ENCODE data around the gene JOSD2. TPM values are rescaled to one million over a fixed set of nuclear protein-coding genes. Genes with fewer than 3 reads are reported as not detected.

JOSD2 gene
- total and polyA plus RNA-seq, 9 of the 15 experiments (the other 6 are each of a cell fraction or from before 2014, with no cell fraction given) = 0.06 to 14.4 (median 3.1) TPM

- TF ChIP-seq PYGO2 (tag; IDR thresholded peaks at IDR 0.05) (no peak), MTA3 (IDR thresholded peaks at IDR 0.05; ENCODE audit: borderline replicate concordance) (no peak), RHOXF2B (CRISPR knock-in tag; conservative IDR thresholded peaks at IDR 0.05) (no peak), SAP30 (IDR thresholded peaks at IDR 0.05; ENCODE audit: borderline replicate concordance, insufficient read depth, low read depth, low read length, poor library complexity, severe bottlenecking) (no peak)
These were observed 31.9 kb downstream of the JOSD2 start (continued) for GRCh38 chr19:50478901-50479715.

- H3K9me1 ChIP-seq (ENCODE audit: control insufficient read depth, insufficient read depth, low read length) = no peaks in the 10 kb centered on the region
- in situ Hi-C loops (cut with MboI) = no loop called here
- H3K9me3 ChIP-seq (replicated peaks; ENCODE audit: control insufficient read depth, insufficient read depth, low read depth, low read length) = no peaks in the 10 kb centered on the region
- H3K27ac ChIP-seq (ENCODE audit: extremely low read depth, low read depth, low read length) = no peak overlapping the region
- H3K36me3 ChIP-seq (ENCODE audit: control insufficient read depth, insufficient read depth, low read length) = peaks cover 45% of the 10 kb centered on the region; the same call in 1 of the 3 replicates
- no TSS peak for BruUV-seq (replicated peaks)
- H3K27me3 ChIP-seq (ENCODE audit: control insufficient read depth in 2 of 2, insufficient read depth in 2 of 2, low read length in 2 of 2) = no peaks in the 10 kb centered on the region; a peak in 1 of 5 replicates
- H3K79me2 ChIP-seq (ENCODE audit: control insufficient read depth, insufficient read depth, low read length) = peaks cover 25% of the 10 kb centered on the region
- no peak overlapping the region for H3K4me3 ChIP-seq
- ChIA-PET CTCF (ENCODE audit: low intra/inter-chr PET ratio) (no interaction called here), POLR2A (interaction anchor here (0.6 to 0.9 kb wide), 4 partner anchors 8 to 102 kb away, joined by 3 to 5 read pairs (median 4); partner anchors contain the start of gene NR1H2)
- H4K20me1 ChIP-seq (replicated peaks; ENCODE audit: control insufficient read depth, insufficient read depth, low read length) = peaks cover 7% of the 10 kb centered on the region; the same call in 1 of the 2 replicates
- H3K4me1 ChIP-seq (replicated peaks in 1 of 2; ENCODE audit: control insufficient read depth in 2 of 2, insufficient read depth in 2 of 2, low read length in 2 of 2) = peaks cover 5 to 56% of the 10 kb centered on the region in 2 experiments; a peak in 4 of 5 replicates
- intact Hi-C loops (cut with micrococcal nuclease) = no loop called here
- H3K4me2 ChIP-seq (ENCODE audit: insufficient read depth, low read length) = peak overlapping the region; percentile 88; the same call in 1 of the 2 replicates
- no peak for ATAC-seq
- no peak for DNase-seq (ENCODE audit: extremely low read depth in 1 of 4, low spot score in 3 of 4)
- peak; percentile 61 for FAIRE-seq
- H2AFZ ChIP-seq (ENCODE audit: low read depth, low read length) = no peak overlapping the region
- 75% methylated on average over 12 of the region's 17 CpGs for WGBS (ENCODE audit: insufficient coverage, low coverage, missing lambda C conversion rate)
- H3K9ac ChIP-seq (ENCODE audit: insufficient read depth in 1 of 2, low read depth in 2 of 2, low read length in 2 of 2) = peak overlapping the region; percentile 67 to 87; a peak in 3 of 4 replicates
- no peak for TF ChIP-seq E2F1 (CRISPR knock-in tag; IDR thresholded peaks at IDR 0.05)
These were observed 33.1 kb downstream of the JOSD2 start for GRCh38 chr19:50477751-50478515.
